ENCODE results near the gene GPC6. TPM values are rescaled to one million over a fixed set of nuclear protein-coding genes. Genes with fewer than 3 reads are reported as not detected.

GPC6 gene
- total RNA-seq, 1 donor from 2014 or later, result not detected

GRCh38 chr13:93466502-93467036 lies 240.0 kb downstream of the GPC6 start:
- no peak for ATAC-seq (ENCODE audit: low read depth)
- no peak for DNase-seq
- Mint-ChIP-seq H3K4me1 (no peaks in the 10 kb centered on the region), H3K4me3 (no peak overlapping the region), H3K27me3 (no peaks in the 10 kb centered on the region), H3K36me3 (ENCODE audit: low read depth) (no peaks in the 10 kb centered on the region), H3K27ac (no peak overlapping the region), H3K9me3 (peaks cover 22% of the 10 kb centered on the region)
- POLR2A ChIA-PET, result no interaction called here
- intact Hi-C loops (cut with micrococcal nuclease), result no loop called here
- TF ChIP-seq, protein P1, sequence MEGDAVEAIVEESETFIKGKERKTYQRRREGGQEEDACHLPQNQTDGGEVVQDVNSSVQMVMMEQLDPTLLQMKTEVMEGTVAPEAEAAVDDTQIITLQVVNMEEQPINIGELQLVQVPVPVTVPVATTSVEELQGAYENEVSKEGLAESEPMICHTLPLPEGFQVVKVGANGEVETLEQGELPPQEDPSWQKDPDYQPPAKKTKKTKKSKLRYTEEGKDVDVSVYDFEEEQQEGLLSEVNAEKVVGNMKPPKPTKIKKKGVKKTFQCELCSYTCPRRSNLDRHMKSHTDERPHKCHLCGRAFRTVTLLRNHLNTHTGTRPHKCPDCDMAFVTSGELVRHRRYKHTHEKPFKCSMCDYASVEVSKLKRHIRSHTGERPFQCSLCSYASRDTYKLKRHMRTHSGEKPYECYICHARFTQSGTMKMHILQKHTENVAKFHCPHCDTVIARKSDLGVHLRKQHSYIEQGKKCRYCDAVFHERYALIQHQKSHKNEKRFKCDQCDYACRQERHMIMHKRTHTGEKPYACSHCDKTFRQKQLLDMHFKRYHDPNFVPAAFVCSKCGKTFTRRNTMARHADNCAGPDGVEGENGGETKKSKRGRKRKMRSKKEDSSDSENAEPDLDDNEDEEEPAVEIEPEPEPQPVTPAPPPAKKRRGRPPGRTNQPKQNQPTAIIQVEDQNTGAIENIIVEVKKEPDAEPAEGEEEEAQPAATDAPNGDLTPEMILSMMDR (IDR thresholded peaks at IDR 0.05), result no peak
- CTCF ChIA-PET, result no interaction called here

- no peaks in the 10 kb centered on the region for H3K36me3 Mint-ChIP-seq (ENCODE audit: low read depth)
- no peak for DNase-seq
- POLR2A ChIA-PET, result no interaction called here
- no peaks in the 10 kb centered on the region for H3K4me1 Mint-ChIP-seq
- intact Hi-C loops (cut with micrococcal nuclease), result no loop called here
- CTCF ChIA-PET, result no interaction called here
- no peak overlapping the region for H3K27ac Mint-ChIP-seq
- H3K4me3 Mint-ChIP-seq, result no peak overlapping the region
- peaks cover 27% of the 10 kb centered on the region for H3K9me3 Mint-ChIP-seq
- no peaks in the 10 kb centered on the region for H3K27me3 Mint-ChIP-seq
- no peak for ATAC-seq (ENCODE audit: low read depth)
- TF ChIP-seq, protein P1 (IDR thresholded peaks at IDR 0.05), result no peak
Observed at GRCh38 chr13:93467175-93467574, 240.6 kb downstream of the GPC6 start.

DNA sequence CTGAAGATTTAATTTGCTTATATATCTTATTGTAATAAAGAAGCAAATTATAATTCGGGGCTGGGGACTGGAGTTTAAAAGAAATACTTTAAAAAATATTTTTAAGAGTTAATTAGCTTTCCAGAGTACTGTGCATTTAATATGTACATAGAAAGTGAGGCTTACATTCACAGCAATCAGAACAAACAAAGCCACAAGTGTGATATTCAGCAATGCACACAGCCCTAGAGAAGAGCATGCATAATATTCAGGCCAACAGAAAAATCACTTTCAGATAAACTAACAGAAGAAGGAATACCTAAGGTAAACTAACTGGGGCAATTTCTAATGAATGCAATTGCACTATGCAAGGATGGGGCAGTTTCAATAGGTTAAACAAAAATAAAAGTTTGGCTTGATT lies 241.8 kb downstream of the GPC6 start:
- ATAC-seq (ENCODE audit: low read depth), result no peak
- H3K36me3 Mint-ChIP-seq (ENCODE audit: low read depth), result no peaks in the 10 kb centered on the region
- H3K4me3 Mint-ChIP-seq, result no peak overlapping the region
- no peak overlapping the region for H3K27ac Mint-ChIP-seq
- intact Hi-C loops (cut with micrococcal nuclease), result no loop called here
- TF ChIP-seq, protein P1 (IDR thresholded peaks at IDR 0.05), result no peak
- H3K27me3 Mint-ChIP-seq, result no peaks in the 10 kb centered on the region
- POLR2A ChIA-PET, result no interaction called here
- no peaks in the 10 kb centered on the region for H3K4me1 Mint-ChIP-seq
- CTCF ChIA-PET, result no interaction called here
- no peak for DNase-seq
- peaks cover 23% of the 10 kb centered on the region for H3K9me3 Mint-ChIP-seq

DNA sequence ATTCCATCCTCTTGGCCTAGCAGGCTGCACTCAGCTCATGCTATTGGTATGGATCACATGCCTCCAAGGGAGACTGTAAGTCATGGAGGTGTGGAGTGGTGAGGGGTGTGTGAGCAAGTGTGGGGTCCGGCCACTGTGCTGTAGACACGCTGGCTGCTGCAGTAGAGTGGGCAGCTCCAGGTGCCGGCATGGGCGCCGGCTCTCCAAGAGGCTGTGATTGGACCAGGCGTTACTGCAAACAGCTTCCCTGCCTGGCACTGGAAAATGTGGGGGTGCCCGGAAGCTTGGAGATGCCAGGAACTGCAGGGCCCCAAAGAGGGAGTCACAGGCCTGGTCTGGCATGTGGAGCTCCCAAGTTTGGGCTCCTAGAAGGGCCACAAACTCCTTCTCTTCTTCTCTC lies 245.7 kb downstream of the GPC6 start:
- no peaks in the 10 kb centered on the region for H3K36me3 Mint-ChIP-seq (ENCODE audit: low read depth)
- POLR2A ChIA-PET, result no interaction called here
- TF ChIP-seq, protein P1 (IDR thresholded peaks at IDR 0.05), result no peak
- ATAC-seq (ENCODE audit: low read depth) (no peak), DNase-seq (no peak)
- peaks cover 16% of the 10 kb centered on the region for H3K9me3 Mint-ChIP-seq
- no peak overlapping the region for H3K27ac Mint-ChIP-seq
- intact Hi-C loops (cut with micrococcal nuclease), result no loop called here
- H3K4me3 Mint-ChIP-seq, result no peak overlapping the region
- CTCF ChIA-PET, result no interaction called here
- H3K4me1 Mint-ChIP-seq, result no peaks in the 10 kb centered on the region
- H3K27me3 Mint-ChIP-seq, result no peaks in the 10 kb centered on the region

- TF ChIP-seq, protein P1 (IDR thresholded peaks at IDR 0.05), result no peak
- CTCF ChIA-PET, result no interaction called here
- DNase-seq (no peak), ATAC-seq (ENCODE audit: low read depth) (no peak)
- POLR2A ChIA-PET, result no interaction called here
- H3K4me1 Mint-ChIP-seq, result no peaks in the 10 kb centered on the region
- intact Hi-C loops (cut with micrococcal nuclease), result no loop called here
- H3K27ac Mint-ChIP-seq, result no peak overlapping the region
- H3K36me3 Mint-ChIP-seq (ENCODE audit: low read depth), result no peaks in the 10 kb centered on the region
- H3K4me3 Mint-ChIP-seq, result no peak overlapping the region
- H3K27me3 Mint-ChIP-seq, result no peaks in the 10 kb centered on the region
- H3K9me3 Mint-ChIP-seq, result peaks cover 16% of the 10 kb centered on the region
Observed at GRCh38 chr13:93472814-93473296, 246.2 kb downstream of the GPC6 start.
